K562 (cell line): ENCODE results near the gene MSX1. TPM values are rescaled to one million over a fixed set of nuclear protein-coding genes. Genes with fewer than 3 reads are reported as not detected.

Source experiments
- ATAC-seq: fragments of 200-7000 bp; cut with Tn5 transposase; 3 replicates; pipeline ENCODE4 v1.9.1; 2020; ENCODE audit warnings: moderate library complexity
- BruUV-seq: library from RNA; stranded (reverse); fragments of 400-500 nt; replicated peaks from 2 replicates; lab custom pipeline; 2021; lab: Mats Ljungman, UMichigan
- CTCF ChIA-PET: fragments of 300-600 bp; formaldehyde crosslinking; extraction: SDS; loops from one replicate; lab custom pipeline; 2021; ENCODE audit warnings: low intra/inter-chr PET ratio; lab: Yijun Ruan, JAX
- POLR2A ChIA-PET: fragments of 300-600, 350-650 bp; sonication (Branson Sonifier 250); formaldehyde crosslinking; extraction: SDS; loops from one replicate; lab custom pipeline; 2021; ENCODE audit warnings: antibody characterized with exemption, inconsistent platforms; lab: Yijun Ruan, JAX
- DNase-seq, 4 experiments: peaks; one replicate each; pipeline versions ENCODE4 v3.0.0 to v3.0.0-alpha.2; 2011 to 2018; ENCODE audit warnings: low spot score in 3 of 4, mixed read lengths in 3 of 4; ENCODE audit errors: extremely low read depth in 1 of 4
- FAIRE-seq: peaks from 2 replicates; lab custom pipeline; 2011; peaks lifted over from hg19 to GRCh38; lab: Jason Lieb, UNC
- H2AFZ ChIP-seq: 2 replicates; pipeline ENCODE4 v1.6.0; 2011; ENCODE audit warnings: low read depth, low read length, control low read depth, inconsistent platforms
- H3K27ac ChIP-seq: fragments of 200-600 bp; 3 replicates; pipeline ENCODE4 v1.8.0; 2011; ENCODE audit warnings: low read depth, mild to moderate bottlenecking, control low read depth, inconsistent platforms, low read length, moderate library complexity, mixed read lengths; ENCODE audit errors: extremely low read depth
- H3K27me3 ChIP-seq, 2 experiments: fragments of 300-600 bp in 1 of 2; 2 replicates in 1 of 2; 3 replicates in 1 of 2; pipeline versions ENCODE4 v1.6.0 to v1.8.0; 2011; ENCODE audit warnings: inconsistent platforms in 2 of 2, low read length in 2 of 2, mild to moderate bottlenecking in 1 of 2, mixed read lengths in 1 of 2, moderate library complexity in 1 of 2; ENCODE audit not compliant: control insufficient read depth in 2 of 2, insufficient read depth in 2 of 2
- H3K36me3 ChIP-seq: fragments of 300-600 bp; 3 replicates; pipeline ENCODE4 v1.8.0; 2011; ENCODE audit warnings: mild to moderate bottlenecking, low read length, inconsistent platforms; ENCODE audit not compliant: control insufficient read depth, insufficient read depth
- H3K4me1 ChIP-seq, 2 experiments: fragments of 200-600 bp in 1 of 2; replicated peaks in 1 of 2; 2 replicates in 1 of 2; 3 replicates in 1 of 2; pipeline versions ENCODE4 v1.5.1 to v1.8.0; 2011; ENCODE audit warnings: inconsistent platforms in 2 of 2, low read length in 2 of 2, mild to moderate bottlenecking in 1 of 2, mixed read lengths in 1 of 2, moderate library complexity in 1 of 2; ENCODE audit not compliant: control insufficient read depth in 2 of 2, insufficient read depth in 2 of 2
- H3K4me2 ChIP-seq: 2 replicates; pipeline ENCODE4 v1.6.1; 2011; ENCODE audit warnings: low read length, control low read depth, inconsistent platforms, mixed read lengths; ENCODE audit not compliant: insufficient read depth
- H3K4me3 ChIP-seq: fragments of 200-600 bp; sonication (generic), shearing (Covaris generic); 2 replicates; pipeline ENCODE4 v1.5.1; 2016; ENCODE audit warnings: control low read depth, inconsistent platforms
- H3K79me2 ChIP-seq: fragments of 200-600 bp; 3 replicates; pipeline ENCODE4 v1.8.0; 2011; ENCODE audit warnings: low read length, inconsistent platforms; ENCODE audit not compliant: control insufficient read depth, insufficient read depth
- H3K9ac ChIP-seq, 2 experiments: 2 replicates each; pipeline versions ENCODE4 v1.6.0 to v1.6.1; 2011; ENCODE audit warnings: low read depth in 2 of 2, low read length in 2 of 2, control low read depth in 1 of 2, inconsistent platforms in 1 of 2, mild to moderate bottlenecking in 1 of 2, mixed read lengths in 1 of 2; ENCODE audit not compliant: insufficient read depth in 1 of 2
- H3K9me1 ChIP-seq: one replicate; pipeline ENCODE4 v1.6.0; 2011; ENCODE audit warnings: inconsistent platforms, mild to moderate bottlenecking, low read length, moderate library complexity; ENCODE audit not compliant: control insufficient read depth, insufficient read depth
- H3K9me3 ChIP-seq: replicated peaks from 2 replicates; pipeline ENCODE4 v1.5.1; 2011; ENCODE audit warnings: low read depth, low read length, inconsistent platforms; ENCODE audit not compliant: control insufficient read depth, insufficient read depth
- H4K20me1 ChIP-seq: replicated peaks from 2 replicates; pipeline ENCODE4 v1.6.1; 2011; ENCODE audit warnings: low read length, inconsistent platforms, mixed read lengths; ENCODE audit not compliant: control insufficient read depth, insufficient read depth
- ARNT ChIP-seq, 2 experiments: fragments of 450-650 bp; IDR thresholded peaks; 2 replicates each; pipeline ENCODE4 v1.6.1; 2016; ENCODE audit warnings: mild to moderate bottlenecking in 1 of 2
- BACH1 ChIP-seq: fragments of 200-800 bp; sonication (Bioruptor generic); IDR thresholded peaks from 2 replicates; pipeline ENCODE4 v1.6.1; 2016; ENCODE audit warnings: missing genetic modification characterization, missing compliant biosample characterization
- CBFB ChIP-seq: sonication (generic); formaldehyde crosslinking; IDR thresholded peaks from 2 replicates; pipeline ENCODE4 v1.4.0; 2020; ENCODE audit warnings: mild to moderate bottlenecking, missing genetic modification reagents
- E2F8 ChIP-seq: fragments of 450-650 bp; IDR thresholded peaks from 2 replicates; pipeline ENCODE4 v1.7.1; 2018; ENCODE audit warnings: mild to moderate bottlenecking, low read depth; ENCODE audit not compliant: partially characterized antibody
- KDM1A ChIP-seq, 2 experiments: fragments of 450-650 bp; IDR thresholded peaks; 2 replicates each; pipeline ENCODE4 v1.6.1; 2016; ENCODE audit warnings: mild to moderate bottlenecking in 2 of 2
- MAFK ChIP-seq: IDR thresholded peaks from 2 replicates; pipeline ENCODE4 v1.6.1; 2011; ENCODE audit warnings: low read length, improper control_type of control experiment
- NCOA4 ChIP-seq: fragments of 450-650 bp; IDR thresholded peaks from 2 replicates; pipeline ENCODE4 v1.6.1; 2018; ENCODE audit warnings: mild to moderate bottlenecking; ENCODE audit not compliant: partially characterized antibody
- NR2C1 ChIP-seq, 2 experiments: fragments of 450-650 bp; IDR thresholded peaks; 2 replicates each; pipeline ENCODE4 v1.6.1; 2017; ENCODE audit warnings: mild to moderate bottlenecking in 2 of 2, antibody characterized with exemption in 1 of 2, inconsistent platforms in 1 of 2, missing compliant biosample characterization in 1 of 2, missing genetic modification characterization in 1 of 2
- NRF1 ChIP-seq, 2 experiments: fragments of 450-650 bp; IDR thresholded peaks in 1 of 2; conservative IDR thresholded peaks in 1 of 2; 2 replicates each; pipeline ENCODE4 v1.6.1; 2014; ENCODE audit warnings: mild to moderate bottlenecking in 2 of 2
- OTX1 ChIP-seq: fragments of 450-650 bp; formaldehyde crosslinking; IDR thresholded peaks from 2 replicates; pipeline ENCODE4 v1.4.0; 2022; ENCODE audit warnings: mild to moderate bottlenecking
- PHTF2 ChIP-seq: fragments of 250-450 bp; sonication (Bioruptor Pico); IDR thresholded peaks from 2 replicates; pipeline ENCODE4 v1.5.0; 2021; ENCODE audit warnings: mild to moderate bottlenecking
- SNRNP70 ChIP-seq: fragments of 200-400 bp; formaldehyde crosslinking; optimal IDR thresholded peaks from 2 replicates; pipeline ENCODE3; 2017; ENCODE audit warnings: low read depth, low read length
- SUPT5H ChIP-seq: fragments of 450-650 bp; IDR thresholded peaks from 2 replicates; pipeline ENCODE4 v1.6.1; 2016
- TSC22D4 ChIP-seq: fragments of 450-650 bp; IDR thresholded peaks from 2 replicates; pipeline ENCODE4 v1.6.1; 2016; ENCODE audit warnings: missing genetic modification characterization, missing biosample characterization, control low read depth
- USF2 ChIP-seq: sonication (generic); formaldehyde crosslinking; IDR thresholded peaks from 2 replicates; pipeline ENCODE4 v1.5.0; 2020; ENCODE audit warnings: missing genetic modification reagents
- ZBTB33 ChIP-seq: sonication (generic); formaldehyde crosslinking; IDR thresholded peaks from 2 replicates; pipeline ENCODE4 v1.8.1; 2023; ENCODE audit warnings: mild to moderate bottlenecking, missing genetic modification reagents
- ZNF408 ChIP-seq: fragments of 250-450 bp; sonication (Bioruptor Pico); IDR thresholded peaks from 2 replicates; pipeline ENCODE4 v1.4.0; 2020; ENCODE audit warnings: low read depth, mild to moderate bottlenecking, moderate library complexity
- WGBS: fragments of 100-300 bp; shearing (Covaris generic); methylation state at CpG from one replicate; pipeline ENCODE4 v1.1.6; 2016; ENCODE audit warnings: low coverage, mixed read lengths; ENCODE audit not compliant: insufficient coverage; ENCODE audit errors: missing lambda C conversion rate; 5-methylcytosine and 5-hydroxymethylcytosine counted together
- in situ Hi-C: fragments of 300-500 bp; cut with MboI; formaldehyde crosslinking; loops from 4 replicates; pipeline ENCODE4 v1.15.0; 2018; ENCODE audit warnings: inconsistent platforms, mixed read lengths
- intact Hi-C: fragments of 100-400 bp; cut with micrococcal nuclease; formaldehyde crosslinking; loops from 2 replicates; pipeline ENCODE4 v1.14.2; 2022
- polyA plus RNA-seq, 8 experiments: library from polyadenylated mRNA; depleted of rRNA in 4 of 8; stranded (reverse) in 5 of 8; unstranded in 3 of 8; fragments of >200 nt; fragmentation: Nextera tagmentation in 2 of 8; fragmentation: Illumina TruSeq in 1 of 8; extraction: Ambion mirVana in 2 of 8; extraction: Trizol in 1 of 8; gene quantifications; 2 replicates each; pipeline versions ENCODE4 v1.2.1 to v1.2.3, GENCODE V29; 2011 to 2014; ENCODE audit warnings: inconsistent platforms in 1 of 8, missing spikeins in 1 of 8
- total RNA-seq, 7 experiments: library from RNA; depleted of rRNA in 6 of 7; stranded (reverse); fragments of >200 nt in 6 of 7; fragmentation: Illumina TruSeq in 2 of 7; extraction: Trizol in 2 of 7; gene quantifications; 2 replicates each; pipeline versions ENCODE4 v1.2.1 to v1.2.3, GENCODE V29; 2011 to 2021; ENCODE audit warnings: low replicate concordance in 1 of 7

The MSX1 gene
- total and polyA plus RNA-seq, 9 of the 15 experiments (the other 6 are each of a cell fraction or from before 2014, with no cell fraction given), result 1.3 to 6.3 (median 2.3) TPM

GRCh38 chr4:4860600-4861389 lies 1.3 kb downstream of the MSX1 start:
- peak overlapping the region; percentile 69 for H3K4me3 ChIP-seq
- no peaks in the 10 kb centered on the region; the same call in 2 of the 3 replicates for H3K36me3 ChIP-seq
- in situ Hi-C loops (no loop called here), intact Hi-C loops (no loop called here)
- peaks cover 3 to 30% of the 10 kb centered on the region in 2 experiments; a peak in 3 of 5 replicates for H3K4me1 ChIP-seq
- peak overlapping the region; percentile 78 for H3K4me2 ChIP-seq
- H2AFZ ChIP-seq, result no peak overlapping the region; the same call in 1 of the 2 replicates
- WGBS, result 71% methylated on average over 31 of the region's 39 CpGs
- no peaks in the 10 kb centered on the region for H3K9me1 ChIP-seq
- H3K79me2 ChIP-seq, result no peaks in the 10 kb centered on the region
- no TSS peak for BruUV-seq
- CTCF ChIA-PET, result no interaction called here
- peak overlapping the region; percentile 41 to 66 for H3K9ac ChIP-seq
- H4K20me1 ChIP-seq, result no peaks in the 10 kb centered on the region
- POLR2A ChIA-PET, result interaction anchor here (0.8 kb wide), 1 partner anchor 353 kb away, joined by 4 read pairs; no protein-coding TSS in a partner anchor
- H3K27ac ChIP-seq, result no peak overlapping the region
- no peaks in the 10 kb centered on the region for H3K9me3 ChIP-seq
- peak in 1 of 4 experiments; percentile 27 for DNase-seq
- FAIRE-seq, result no peak
- peaks cover 12 to 35% of the 10 kb centered on the region in 2 experiments; a peak in 3 of 5 replicates for H3K27me3 ChIP-seq
- no peak for ATAC-seq
- TF ChIP-seq NRF1 (conservative IDR thresholded peaks at IDR 0.05 in 1 of 2, IDR thresholded peaks at IDR 0.05 in 1 of 2), result peak in 1 of 2 experiments; percentile 28; a peak in 1 of 4 replicates
- TF ChIP-seq OTX1, result no peak
- TF ChIP-seq KDM1A (IDR thresholded peaks at IDR 0.05), result no peak
- no peak for TF ChIP-seq ARNT (IDR thresholded peaks at IDR 0.05)
- no peak for TF ChIP-seq USF2
- no peak for TF ChIP-seq SNRNP70
- TF ChIP-seq E2F8, result no peak
- no peak for TF ChIP-seq NCOA4
- TF ChIP-seq NR2C1 (IDR thresholded peaks at IDR 0.05), result no peak
- no peak for TF ChIP-seq NR2C1 (tag; IDR thresholded peaks at IDR 0.05)
- no peak for TF ChIP-seq TSC22D4 (tag)
- TF ChIP-seq CBFB (CRISPR knock-in tag), result no peak
- peak; percentile 78 for TF ChIP-seq ZBTB33 (CRISPR knock-in tag)
- no peak for TF ChIP-seq BACH1 (tag)
- TF ChIP-seq PHTF2, result no peak
- TF ChIP-seq ZNF408, result no peak
- TF ChIP-seq MAFK, result no peak
- TF ChIP-seq SUPT5H, result no peak
